ENCODE data around the gene HMGA1. TPM values are rescaled to one million over a fixed set of nuclear protein-coding genes. Genes with fewer than 3 reads are reported as not detected.
A peak's percentile ranks its signal among the peaks of the same experiment; 100 is the strongest.

HMGA1 gene
- total RNA-seq, 1 donor, result 65.2 TPM

GRCh38 chr6:34236131-34236442 lies 586 bp upstream of the HMGA1 start:
- peak; percentile 25 for DNase-seq (ENCODE audit: low read depth)
- H3K4me3 ChIP-seq (ENCODE audit: low read depth, low read length), result peak overlapping the region; percentile 70

DNA sequence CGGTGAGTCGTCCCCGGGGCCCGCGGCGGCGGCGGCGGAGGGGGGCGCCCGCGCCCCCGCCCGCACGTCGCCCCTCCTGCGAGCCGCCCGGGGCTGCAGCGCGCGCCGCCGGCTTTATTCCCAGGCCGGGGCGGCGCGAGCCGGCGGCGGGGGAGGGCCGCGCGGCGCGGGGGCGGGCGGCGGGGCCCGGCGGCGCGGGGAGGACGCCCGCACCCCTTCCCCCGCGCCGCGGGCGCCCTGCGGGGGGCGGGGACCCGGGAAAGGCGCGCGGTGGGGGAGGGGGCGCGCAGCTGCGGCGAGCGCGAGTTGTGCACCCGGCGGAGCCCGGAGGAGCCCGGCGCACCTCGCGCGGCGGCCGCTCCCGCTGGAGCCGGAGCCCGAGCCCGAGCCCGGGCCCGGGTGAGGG lies 646 bp downstream of the HMGA1 start:
- peak overlapping the region; percentile 76 for H3K4me3 ChIP-seq (ENCODE audit: low read depth, low read length)
- no peak for DNase-seq (ENCODE audit: low read depth)
- TF ChIP-seq CTCF (IDR thresholded peaks at IDR 0.05; ENCODE audit: insufficient read depth, low read depth, low read length), result no peak

More at GRCh38 chr6:34236131-34236442, 586 bp upstream of the HMGA1 start:
- no peak for TF ChIP-seq CTCF (IDR thresholded peaks at IDR 0.05; ENCODE audit: insufficient read depth, low read depth, low read length)

DNA sequence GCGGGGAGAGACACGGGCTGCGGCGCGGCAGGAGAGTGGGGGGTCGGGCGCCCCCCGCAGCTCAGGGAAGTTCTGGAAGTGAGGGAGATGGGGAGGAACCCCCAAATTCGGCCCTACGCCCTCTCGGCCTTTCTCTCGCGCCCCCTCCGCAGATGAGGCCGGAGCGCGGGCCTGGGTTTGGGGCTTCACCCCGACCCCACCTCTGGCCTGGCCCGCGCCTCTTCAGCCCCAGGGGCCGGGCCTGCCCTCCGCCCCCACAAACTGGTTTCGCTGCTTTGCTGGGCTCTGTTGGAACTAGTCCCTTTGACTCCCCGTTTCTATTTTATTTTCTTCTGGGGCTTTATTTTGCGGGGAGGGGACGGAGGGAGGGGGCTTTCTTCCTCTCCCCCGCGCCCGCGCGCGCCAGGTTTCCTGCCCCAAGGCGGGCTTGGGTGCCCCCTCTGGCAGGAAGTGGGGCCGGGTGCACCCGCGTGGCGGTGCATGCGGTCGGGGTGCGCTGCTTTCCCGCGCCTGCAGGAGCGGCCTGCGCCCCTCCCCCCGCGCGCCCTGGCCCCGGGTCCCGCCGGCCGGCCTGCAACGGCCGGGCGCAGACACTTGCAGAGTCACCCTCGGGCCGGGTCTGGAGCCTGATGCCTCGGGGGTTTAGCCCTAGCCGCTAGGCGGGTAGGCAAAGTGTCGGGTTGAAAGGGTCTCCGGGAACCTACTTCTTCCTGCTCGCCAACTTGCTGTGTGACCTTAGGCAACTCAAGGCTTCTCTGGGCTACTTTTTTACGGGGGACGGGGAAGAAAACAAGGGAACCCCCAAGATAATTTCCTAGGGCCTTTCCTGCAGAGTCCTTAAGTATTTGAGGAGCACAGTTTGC lies 1.3 kb downstream of the HMGA1 start:
- TF ChIP-seq CTCF (IDR thresholded peaks at IDR 0.05; ENCODE audit: insufficient read depth, low read depth, low read length), result peak; percentile 33
- peak; percentile 47 for DNase-seq (ENCODE audit: low read depth)

GRCh38 chr6:34238585-34239499 lies 2.2 kb downstream of the HMGA1 start:
- peak; percentile 25 for DNase-seq (ENCODE audit: low read depth)
- no peak for TF ChIP-seq CTCF (IDR thresholded peaks at IDR 0.05; ENCODE audit: insufficient read depth, low read depth, low read length)

More for the DNA sequence above, 1.3 kb downstream of the HMGA1 start:
- H3K4me3 ChIP-seq (ENCODE audit: low read depth, low read length), result peak overlapping the region; percentile 76

DNA sequence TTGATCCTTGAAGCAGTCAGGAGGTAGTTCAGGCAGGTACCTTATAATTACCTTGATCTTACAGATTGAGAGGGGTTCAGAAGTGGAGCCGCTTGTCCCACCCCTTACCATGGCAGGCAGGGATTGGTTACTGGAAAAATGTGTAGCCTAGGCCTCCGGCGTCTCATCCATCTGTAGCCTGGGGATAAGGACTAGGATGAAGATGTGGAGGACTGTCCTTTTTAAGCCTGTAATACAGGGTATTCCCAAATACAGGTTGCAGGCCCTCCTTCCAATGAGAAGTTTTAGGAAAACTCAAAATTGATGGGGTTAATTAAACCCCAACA lies 2.8 kb downstream of the HMGA1 start:
- no peak for TF ChIP-seq CTCF (IDR thresholded peaks at IDR 0.05; ENCODE audit: insufficient read depth, low read depth, low read length)
- no peak overlapping the region for H3K4me3 ChIP-seq (ENCODE audit: low read depth, low read length)
- DNase-seq (ENCODE audit: low read depth), result no peak

More at GRCh38 chr6:34238585-34239499, 2.2 kb downstream of the HMGA1 start:
- peak overlapping the region; percentile 76 for H3K4me3 ChIP-seq (ENCODE audit: low read depth, low read length)

- DNase-seq (ENCODE audit: low read depth), result no peak
- no peak for TF ChIP-seq CTCF (IDR thresholded peaks at IDR 0.05; ENCODE audit: insufficient read depth, low read depth, low read length)
- H3K4me3 ChIP-seq (ENCODE audit: low read depth, low read length), result no peak overlapping the region
These were observed 3.2 kb downstream of the HMGA1 start for GRCh38 chr6:34239893-34240292.

Data from fibroblast of villous mesenchyme (primary cell).